Eye (tissue), 1 donor: ENCODE data around the gene TLR3.
"Not testable (repeated sequence)": the region's sequence is repeated elsewhere in the genome, so short reads cannot be mapped to it uniquely, and the experiment has no call there.

Experiments
- DNase-seq: peaks from one replicate; pipeline ENCODE4 v3.0.0-alpha.2; 2015

The TLR3 gene

DNA sequence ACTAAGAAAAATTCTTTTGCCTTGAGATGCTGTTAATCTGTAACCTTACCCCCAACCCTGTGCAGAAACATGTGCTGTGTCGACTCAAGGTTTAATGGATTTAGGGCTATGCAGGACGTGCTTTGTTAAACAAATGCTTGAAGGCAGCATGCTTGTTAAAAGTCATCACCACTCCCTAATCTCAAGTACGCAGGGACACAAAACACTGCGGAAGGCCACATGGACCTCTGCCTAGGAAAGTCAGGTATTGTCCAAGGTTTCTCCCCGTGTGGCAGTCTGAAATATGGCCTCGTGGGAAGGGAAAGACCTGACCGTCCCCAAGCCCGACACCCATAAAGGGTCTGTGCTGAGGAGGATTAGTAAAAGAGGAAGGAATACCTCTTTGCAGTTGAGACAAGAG lies 18.8 kb upstream of the TLR3 start:
- DNase-seq, result not testable (repeated sequence)

DNA sequence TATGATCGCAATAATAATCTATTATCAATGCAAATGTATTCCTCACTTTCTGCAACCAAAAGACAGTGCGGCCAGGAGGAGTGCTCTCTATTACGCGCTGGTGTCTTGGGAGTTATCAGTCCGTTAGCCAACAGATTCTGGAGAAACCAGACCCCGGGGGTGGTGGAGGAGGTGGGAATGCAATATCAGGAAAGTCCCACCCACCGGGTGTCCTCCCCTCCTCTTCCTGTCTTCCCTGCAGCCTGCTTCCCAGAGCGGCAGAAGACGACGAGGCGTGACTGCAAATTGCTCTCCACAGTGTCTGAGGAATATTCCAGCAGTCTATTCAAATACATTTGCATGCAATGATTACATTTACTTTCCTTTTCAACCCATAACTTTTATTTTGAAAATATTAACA lies 17.9 kb upstream of the TLR3 start:
- DNase-seq, result no peak

DNA sequence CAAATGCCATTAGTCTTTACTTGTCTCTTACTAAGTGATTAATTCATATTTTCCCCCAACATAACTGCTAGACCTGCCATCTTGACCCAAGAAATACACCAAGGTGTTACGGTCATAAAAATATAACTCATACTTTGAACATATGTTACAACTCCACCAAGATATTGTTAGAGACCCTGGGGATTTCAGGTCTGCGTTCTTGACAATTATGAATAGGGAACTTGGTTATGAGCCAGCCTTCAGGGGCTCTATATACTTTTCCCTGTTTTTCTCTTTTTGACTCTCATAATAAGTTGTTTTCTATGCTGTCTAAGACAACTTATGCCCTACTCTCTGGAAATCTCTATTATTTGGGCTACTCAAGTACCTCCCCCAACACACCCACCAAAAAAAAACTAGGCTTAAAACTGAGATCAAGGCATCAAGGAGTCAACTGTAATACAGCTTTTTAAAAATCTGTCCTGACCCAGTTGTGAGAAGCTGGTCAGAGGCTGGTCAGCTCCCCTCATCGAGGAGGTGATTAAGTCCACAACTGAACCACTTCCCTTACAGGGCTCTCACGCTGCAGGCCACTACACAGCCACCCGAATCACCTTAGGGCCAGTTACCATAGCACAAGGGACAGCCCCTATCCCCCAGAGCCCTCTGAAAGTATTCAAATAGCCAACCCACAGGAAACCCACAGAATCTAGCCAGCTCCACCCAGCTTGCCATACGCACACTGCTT lies 10.5 kb upstream of the TLR3 start:
- DNase-seq, result no peak

DNA sequence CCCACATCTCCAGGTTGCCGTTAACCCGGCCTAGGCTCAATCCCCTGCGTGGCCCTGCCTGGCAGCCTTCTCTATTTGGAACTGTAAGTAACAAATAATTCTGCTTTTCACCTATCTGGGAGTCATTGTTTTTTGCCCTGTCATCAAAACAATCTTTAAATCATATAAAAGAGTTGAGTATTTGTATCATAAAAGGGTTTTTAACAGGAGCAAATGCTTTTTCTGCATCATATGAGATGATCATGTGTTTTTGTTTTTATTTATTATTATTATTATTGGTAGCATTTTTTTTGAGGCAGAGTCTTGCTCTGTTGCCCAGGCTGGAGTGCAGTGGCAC lies 10.0 kb upstream of the TLR3 start:
- no peak for DNase-seq

DNA sequence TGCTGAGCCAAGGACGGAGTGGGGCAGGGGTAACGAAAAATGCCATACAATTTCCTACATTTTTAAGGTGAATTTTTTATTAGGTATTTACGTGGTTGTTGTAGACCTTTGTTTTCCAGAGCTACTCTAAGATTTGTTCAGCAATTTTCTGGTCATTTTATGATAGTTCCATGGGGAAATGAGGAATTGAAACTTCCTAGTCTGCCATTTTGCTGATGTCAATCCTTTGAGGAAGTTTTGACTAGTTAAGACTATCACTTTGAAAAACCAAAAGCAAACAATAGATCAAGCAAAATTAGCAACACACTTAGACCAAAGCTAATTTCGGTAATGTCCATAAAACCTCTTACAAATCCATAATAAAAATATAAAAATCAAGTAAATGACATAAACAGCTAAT lies 7.0 kb upstream of the TLR3 start:
- DNase-seq, result no peak

DNA sequence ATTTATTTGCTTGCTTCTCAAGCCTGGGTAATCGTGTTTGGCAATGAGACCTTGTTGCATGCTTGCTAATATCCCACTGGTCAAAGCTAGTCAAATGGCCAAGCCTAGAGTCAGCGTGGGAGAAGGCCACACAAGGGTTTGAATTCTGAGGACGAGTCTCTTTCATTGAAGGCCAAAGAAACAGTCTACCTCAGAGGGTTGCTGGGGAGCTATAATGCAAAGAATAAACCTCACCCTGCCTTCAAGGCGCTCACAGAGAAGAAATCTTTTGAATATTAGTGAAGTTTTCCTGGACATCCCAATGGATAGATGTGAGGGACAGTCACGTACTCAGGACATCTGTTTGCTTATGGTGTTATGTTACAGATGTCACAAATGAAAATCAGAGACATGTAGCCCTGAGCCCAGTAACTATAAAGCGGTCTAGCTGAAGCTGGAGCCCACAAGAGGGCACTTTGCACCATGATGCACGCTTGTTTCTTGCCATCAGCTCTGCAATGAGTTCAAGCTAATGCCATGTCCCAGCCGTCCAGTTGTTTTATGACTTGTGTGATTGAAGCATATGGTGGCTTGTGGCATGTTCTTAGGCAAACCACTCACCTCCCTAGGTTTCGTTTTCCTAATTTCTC lies 1.1 kb upstream of the TLR3 start:
- peak; percentile 57 for DNase-seq

DNA sequence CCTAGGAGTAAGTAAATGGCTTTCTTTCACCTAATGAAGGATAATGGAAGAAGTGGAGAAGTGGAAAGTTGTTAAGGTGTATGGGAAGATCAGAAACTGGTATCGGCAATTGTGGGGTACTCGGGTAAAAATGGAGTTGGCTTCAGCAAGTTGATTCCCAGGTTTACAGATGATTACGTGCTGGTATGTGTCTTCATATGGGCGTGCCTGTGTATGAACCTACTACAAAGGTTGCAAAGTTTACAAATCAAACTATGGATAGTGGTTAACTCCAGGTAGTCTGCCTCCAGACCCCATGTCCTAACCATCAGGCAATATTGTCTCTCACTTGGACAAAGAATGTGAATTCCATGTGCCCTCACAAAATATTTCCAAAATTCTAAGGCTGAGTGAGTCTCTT lies 773 bp downstream of the TLR3 start:
- no peak for DNase-seq

DNA sequence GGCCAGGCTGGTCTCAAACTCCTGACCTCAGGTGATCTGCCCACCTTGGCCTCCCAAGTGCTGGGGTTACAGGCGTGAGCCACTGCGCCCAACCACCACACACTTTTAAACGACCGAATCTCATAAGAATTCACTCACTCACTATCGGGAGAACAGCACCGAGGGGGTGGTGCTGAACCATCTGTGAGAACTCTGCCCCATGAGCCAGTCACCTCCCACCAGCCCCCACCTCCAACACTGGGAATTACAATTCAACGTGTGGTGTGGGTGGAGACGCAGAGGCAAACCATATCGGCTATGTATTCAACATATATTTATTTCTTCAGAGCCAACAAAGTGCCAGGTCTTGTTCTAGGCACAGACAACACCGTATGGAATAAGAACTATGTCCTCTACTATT lies 3.6 kb downstream of the TLR3 start:
- DNase-seq, result no peak

DNA sequence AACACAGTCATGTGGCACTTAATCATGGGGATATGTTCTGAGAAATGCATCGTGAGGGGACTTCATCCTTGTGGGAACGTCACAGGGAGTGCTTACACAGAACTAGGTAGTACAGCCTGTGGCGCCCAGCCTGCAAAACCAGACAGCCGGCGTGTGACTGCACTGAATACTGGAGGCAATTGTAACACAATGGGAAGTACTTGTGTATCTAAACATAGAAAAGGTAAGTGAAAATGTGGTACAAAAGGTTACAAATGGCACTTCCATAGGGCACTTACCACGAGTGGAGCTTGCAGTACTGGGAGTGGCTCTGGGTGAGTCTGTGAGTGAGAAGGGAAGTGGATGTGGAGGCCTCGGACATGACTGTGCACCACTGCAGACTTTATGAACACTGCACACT lies 5.2 kb downstream of the TLR3 start:
- DNase-seq, result no peak

DNA sequence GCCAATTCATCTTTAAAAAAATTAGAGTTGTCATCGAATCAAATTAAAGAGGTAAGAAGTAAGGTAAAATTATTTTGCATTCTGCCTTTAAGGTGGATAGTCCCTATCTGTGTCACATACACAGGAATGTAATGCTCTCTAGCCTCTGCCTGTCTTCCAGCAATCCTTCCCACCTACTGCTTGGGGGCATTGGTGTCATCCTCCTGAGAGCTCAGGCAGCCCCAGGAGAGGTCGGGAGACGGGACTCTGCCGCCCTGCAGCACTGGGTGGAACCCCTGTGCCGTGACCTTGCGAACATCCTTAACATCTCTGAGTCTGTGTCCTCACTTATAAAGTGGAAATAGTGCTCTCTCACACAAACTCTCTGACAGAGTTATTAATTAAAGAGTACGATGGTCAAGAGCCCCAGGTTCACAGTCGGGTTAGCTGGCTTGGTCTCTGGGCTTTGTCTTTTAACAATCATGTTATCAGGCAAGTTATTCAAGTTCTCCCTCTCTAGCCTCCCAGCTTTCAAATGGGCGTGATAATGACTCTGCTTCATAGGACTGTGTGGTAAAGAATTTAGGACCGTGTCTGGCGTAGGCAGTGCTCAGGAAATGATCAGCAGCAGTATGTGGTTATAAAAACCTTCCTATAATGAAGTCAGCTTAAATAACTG lies 10.2 kb downstream of the TLR3 start:
- DNase-seq, result peak; percentile 32

DNA sequence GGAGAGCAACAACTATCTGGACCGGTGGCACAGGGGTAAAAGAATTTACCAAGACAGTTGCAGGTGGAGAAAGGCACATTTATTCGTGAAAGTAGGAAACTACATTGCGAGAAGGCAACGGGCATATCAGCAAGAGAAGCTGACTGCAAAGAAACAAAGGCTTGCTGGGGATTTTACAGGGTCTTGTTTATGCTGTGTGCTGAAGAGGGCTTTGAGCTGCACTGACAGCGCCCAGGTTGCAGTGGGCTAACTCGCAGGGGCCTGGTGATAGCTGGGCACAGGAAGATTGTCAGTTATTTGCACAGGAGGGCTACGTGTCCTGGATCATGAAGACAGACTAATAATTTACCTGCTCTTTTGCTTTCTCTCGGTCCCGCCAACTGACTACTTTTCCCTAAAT lies 10.7 kb downstream of the TLR3 start:
- DNase-seq, result peak; percentile 23

DNA sequence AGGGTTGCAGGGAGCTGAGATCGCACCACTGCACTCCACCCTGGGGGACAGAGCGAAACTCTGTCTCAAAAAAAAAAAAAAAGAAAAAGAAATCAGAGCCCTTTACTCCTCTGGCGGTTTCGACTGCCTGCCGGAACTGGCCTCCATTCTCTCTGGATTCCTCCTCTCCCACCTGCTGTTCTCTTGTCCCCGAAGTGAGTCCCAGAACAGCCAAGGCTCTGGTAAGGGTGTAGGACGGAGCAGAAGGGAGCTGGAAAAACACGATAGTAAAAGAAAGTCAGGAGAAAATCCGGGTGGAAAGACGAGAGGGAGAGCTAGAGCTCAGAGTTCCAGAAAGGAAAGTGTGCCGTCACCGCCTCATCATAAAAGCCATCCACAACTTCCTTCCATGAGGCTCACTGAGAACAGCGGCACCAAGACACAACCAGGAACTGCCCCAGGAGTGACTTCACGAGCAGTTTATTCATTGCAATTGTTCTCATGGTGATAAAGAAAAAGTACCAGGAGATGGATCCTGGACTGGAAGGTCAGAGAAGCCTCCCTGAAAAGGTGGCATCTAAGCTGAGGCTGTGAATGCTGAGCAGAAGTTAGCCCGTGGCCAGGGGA lies 12.3 kb downstream of the TLR3 start:
- DNase-seq, result peak; percentile 23

DNA sequence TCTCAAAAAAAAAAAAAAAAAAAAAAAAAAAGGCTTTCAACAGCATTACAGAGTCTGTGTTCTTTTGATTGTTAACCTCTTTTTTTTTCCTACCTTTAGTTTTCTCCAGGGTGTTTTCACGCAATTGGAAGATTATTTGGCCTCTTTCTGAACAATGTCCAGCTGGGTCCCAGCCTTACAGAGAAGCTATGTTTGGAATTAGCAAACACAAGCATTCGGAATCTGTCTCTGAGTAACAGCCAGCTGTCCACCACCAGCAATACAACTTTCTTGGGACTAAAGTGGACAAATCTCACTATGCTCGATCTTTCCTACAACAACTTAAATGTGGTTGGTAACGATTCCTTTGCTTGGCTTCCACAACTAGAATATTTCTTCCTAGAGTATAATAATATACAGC lies 13.3 kb downstream of the TLR3 start:
- no peak for DNase-seq

DNA sequence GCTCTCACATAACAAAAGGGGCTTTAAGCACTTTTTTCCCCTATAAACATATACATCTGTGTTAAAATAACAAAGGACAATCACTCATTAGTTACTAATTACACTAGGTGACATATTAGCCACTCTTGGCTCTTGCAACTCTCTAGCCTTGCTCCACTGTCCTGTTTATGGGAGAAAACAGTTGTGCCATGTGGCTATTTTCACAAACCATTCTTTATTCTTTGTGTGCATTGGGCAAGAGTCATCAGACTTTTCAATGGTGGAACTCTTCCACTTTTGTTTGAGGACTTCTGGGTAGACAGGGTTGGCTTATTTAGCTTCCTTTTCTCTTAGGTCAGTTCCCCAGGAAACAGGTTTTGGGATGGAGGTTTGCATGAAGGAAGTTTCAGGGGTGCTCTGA lies 19.6 kb downstream of the TLR3 start:
- DNase-seq, result no peak

DNA sequence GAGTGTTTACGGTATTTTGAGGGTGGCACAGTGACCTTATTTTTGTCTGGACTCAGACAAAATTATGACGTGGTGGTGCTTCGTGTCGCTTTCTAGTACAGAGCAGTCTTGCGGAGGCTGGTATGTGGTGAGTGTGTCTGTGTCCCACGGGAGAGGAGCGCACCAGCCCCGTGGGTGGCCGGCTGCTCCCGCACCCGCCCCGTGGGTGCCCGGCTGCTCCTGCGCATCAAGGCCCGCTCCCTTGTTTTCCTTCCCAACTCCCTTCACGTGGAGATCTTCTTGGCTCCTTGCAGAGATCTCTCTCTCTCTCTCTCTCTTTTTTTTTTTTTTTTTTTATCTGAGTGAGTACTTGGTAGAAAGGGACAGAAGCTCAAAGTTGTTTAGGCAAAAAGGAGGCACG lies 23.3 kb downstream of the TLR3 start:
- DNase-seq, result no peak

DNA sequence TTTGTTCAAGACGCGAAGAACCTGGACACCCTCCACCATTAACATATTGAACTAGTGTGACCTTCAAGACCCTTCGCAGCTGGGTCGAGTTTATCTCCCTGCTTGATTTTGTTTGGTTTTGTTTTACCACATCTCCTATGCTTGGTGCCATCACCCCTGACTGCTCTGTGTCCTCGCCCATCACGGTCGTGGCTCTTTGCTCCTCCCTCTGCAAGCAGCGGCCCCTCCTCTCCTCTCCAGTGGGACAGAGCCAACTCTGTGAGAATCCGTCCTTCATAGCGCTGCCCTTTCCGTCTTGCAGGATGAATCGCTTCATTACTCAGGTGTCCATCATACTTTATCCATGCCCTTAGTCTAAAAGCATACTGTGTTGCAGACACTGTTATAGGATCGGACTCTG lies 26.4 kb downstream of the TLR3 start:
- DNase-seq, result no peak

DNA sequence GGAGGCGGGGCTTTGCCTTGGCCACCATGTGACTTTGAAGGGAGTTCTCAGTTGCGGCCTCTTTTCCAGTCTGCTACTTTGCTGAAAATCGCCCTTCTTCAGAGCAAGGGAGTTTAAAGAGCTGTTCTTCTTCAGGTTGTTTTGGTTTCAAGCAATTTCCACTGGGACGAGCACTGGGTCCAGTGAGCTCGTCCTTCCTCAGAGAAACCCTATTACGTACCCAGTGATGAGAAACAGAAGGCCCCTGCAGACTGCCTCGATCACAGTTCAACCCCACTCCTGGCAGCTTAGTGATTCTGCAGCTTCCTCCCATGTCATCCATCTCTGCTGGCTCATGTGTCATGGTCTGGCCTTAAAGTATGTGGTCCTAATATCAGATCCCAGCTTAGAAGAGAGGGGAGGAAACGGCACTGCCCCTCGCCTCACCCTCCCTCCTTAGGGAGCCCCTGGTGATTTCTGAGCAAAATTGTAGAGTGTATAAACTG lies 27.8 kb downstream of the TLR3 start:
- no peak for DNase-seq

DNA sequence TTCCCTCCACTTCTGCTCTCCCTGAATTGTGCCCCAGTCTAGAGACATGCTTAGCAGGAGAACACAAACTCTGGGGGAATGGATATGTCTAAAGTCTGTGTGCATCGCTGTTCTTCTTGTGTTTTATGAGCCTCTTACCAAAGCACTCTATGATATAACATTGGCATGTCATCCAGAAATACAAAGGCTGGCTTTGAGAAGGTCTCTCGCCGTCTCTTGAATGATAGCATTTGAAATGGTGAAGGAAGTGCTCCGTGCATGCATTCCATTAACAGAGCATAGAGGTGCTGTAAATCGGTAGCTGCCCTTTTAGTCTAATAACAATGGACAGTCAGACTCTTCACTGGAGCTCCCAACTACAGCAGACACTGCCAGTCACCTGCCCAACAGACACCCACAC lies 28.4 kb downstream of the TLR3 start:
- no peak for DNase-seq

DNA sequence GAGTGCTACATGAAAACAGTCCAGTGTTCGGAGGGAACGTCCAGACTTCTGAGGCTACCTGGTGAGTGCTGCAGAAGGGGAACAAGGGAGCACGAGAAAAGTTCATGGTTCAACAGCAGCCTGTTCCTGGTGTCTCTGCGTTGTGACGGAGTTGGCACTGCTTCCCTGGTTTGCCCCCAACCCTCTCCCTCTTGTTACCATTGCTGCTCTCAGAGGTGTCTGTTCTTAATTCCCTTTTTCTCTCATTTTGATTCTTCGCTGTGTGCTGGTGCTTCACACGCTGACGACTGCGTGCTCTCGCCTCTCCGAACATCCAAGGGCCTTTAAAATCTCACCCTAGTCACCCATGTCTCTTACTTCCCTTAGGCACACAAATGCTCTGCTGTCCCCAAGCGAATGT lies 34.0 kb downstream of the TLR3 start:
- DNase-seq, result no peak

DNA sequence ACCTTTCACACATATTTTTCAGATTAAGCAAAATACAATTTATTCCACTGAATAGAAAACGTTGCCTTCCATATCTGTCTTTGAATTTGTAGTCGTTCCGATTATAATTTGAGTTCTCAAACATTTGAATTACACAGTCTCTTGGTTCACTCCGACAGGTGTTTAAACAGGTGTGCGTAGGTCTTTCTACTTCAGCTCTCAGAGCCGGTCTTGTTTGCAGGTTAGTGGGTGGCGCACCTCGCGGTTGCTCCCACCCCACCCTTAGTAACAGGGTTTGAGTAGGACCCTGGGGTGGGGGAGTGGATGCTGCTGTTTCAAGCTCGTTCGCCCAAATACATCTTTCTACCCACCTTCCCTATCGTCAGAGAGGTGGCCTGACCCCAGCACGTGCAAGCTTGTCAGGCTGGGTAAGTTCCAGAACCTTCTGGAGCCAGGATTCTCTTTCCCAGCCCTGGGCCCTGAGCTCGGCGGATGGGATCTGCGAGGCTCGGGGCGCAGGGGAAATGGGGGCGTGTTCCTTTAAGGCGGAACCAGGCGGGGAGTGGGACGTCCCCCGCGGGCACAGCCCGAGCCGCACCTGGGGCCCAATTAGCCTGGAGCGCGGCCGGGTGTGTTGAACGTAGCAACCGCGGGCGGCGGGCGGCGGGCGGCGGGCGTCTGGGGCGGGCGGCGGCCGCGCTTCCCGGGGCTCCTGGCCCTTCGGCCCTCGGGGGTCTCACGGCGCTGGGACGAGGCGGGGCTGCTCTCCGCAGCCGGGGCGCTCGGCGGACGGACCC lies 35.3 kb downstream of the TLR3 start, which contains the start of gene FAM149A:
FAM149A (plus strand) TSS at position 591 of the 776 bp plus-strand sequence.
- peak; percentile 68 for DNase-seq

DNA sequence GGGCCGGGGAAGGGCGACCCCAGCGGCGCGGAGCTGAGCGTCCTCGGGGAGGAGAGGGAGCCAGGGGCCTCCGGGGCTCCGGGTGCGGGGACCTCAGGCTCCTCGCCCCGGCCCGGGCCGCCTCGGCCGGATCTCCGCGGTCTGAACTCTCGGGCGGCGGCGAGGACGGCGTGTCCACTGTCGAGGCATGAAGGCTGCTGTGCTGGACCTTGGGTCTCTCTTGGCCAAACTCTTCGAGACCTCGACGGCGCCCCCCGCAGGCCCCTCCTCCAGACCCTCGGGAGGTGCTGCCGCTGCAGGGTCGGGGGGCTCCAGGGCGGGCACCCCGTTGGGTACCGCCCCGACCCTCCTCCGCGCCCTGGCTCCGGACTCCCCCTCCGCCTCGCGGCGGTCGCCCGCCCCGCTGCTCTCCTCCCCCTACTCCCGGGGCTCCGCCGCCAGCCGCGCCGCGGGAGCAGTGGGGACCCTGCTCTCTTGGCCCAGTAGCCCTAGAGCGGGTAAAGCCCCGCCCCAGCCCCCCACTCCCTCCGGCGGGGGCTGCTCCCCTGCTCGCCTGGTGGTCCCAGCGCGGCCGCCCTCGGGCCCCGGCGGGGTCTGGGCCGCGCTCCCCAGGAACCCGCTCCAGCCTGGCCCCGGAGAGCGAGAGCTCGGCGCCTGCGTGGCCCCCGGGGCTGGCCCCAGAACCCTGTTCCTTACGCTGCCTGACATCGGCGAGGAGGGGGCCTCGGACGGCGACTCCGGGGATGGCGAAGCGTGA lies 36.1 kb downstream of the TLR3 start:
- peak; percentile 71 for DNase-seq

DNA sequence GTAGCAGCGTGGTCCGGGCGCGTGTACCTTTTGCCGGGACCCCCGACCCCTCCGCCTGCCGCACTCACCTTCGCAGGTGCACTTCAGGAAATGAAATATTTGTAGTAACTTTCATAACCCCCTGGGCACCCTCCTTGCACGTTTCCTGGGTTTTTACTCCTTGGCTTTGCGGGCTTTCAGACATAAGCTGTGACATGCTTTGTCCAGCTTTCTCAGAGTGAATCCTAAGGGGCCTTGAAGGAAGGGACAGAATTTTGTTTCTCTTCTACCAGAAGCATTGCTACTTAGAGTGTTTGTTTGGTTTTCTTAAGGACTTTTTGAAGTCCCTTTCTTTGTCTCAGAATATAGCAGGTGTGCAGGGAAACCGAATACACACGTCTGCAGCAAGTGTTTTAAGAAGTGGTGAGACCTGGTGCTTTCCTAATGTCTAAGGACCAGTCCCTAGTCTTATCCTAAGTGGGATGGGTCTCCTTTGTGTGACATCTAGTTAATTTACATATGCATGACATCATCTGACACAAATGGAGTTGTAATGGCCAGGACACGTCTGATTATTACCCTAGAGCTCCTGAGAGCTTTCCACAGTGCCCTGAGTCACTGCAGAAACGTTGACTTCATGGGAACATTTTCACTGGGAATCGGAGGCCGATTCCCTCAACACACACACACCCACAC lies 36.8 kb downstream of the TLR3 start:
- peak; percentile 66 for DNase-seq
